Neural cell (in vitro differentiated cells): ENCODE results near the gene SSBP4. TPM values are rescaled to one million over a fixed set of nuclear protein-coding genes. Genes with fewer than 3 reads are reported as not detected.

ENCODE experiments used
- H2AFZ ChIP-seq: fragments of 200-600, 300-800 bp; sonication (generic), shearing (Covaris generic); 2 replicates; pipeline ENCODE4 v1.6.0; 2014; ENCODE audit warnings: low read depth, mild to moderate bottlenecking, antibody characterized with exemption, low read length, moderate library complexity
- H3F3A ChIP-seq: fragments of 200-600 bp; shearing (Covaris generic); 2 replicates; pipeline ENCODE4 v1.6.1; 2016; ENCODE audit warnings: mild to moderate bottlenecking, moderate library complexity, mixed read lengths, antibody characterized with exemption, low read length; ENCODE audit not compliant: insufficient read depth, poor library complexity, severe bottlenecking
- H3K27ac ChIP-seq: fragments of 200-600, 300-800 bp; sonication (generic), shearing (Covaris generic); 2 replicates; pipeline ENCODE4 v1.5.1; 2014; ENCODE audit warnings: mild to moderate bottlenecking, low read length, moderate library complexity
- H3K27me3 ChIP-seq: fragments of 300-800, 200-600 bp; sonication (generic), shearing (Covaris generic); 2 replicates; pipeline ENCODE4 v1.6.0; 2014; ENCODE audit warnings: mild to moderate bottlenecking, low read depth, low read length, moderate library complexity; ENCODE audit not compliant: insufficient read depth
- H3K36me3 ChIP-seq: fragments of 300-800, 200-600 bp; sonication (generic), shearing (Covaris generic); 2 replicates; pipeline ENCODE4 v1.5.1; 2014; ENCODE audit warnings: mild to moderate bottlenecking, antibody characterized with exemption, low read length, moderate library complexity; ENCODE audit not compliant: insufficient read depth
- H3K4me2 ChIP-seq: fragments of 300-800, 200-600 bp; sonication (generic), shearing (Covaris generic); 2 replicates; pipeline ENCODE4 v1.6.0; 2014; ENCODE audit warnings: mild to moderate bottlenecking, low read length
- H3K4me3 ChIP-seq: fragments of 300-800, 200-600 bp; sonication (generic), shearing (Covaris generic); 2 replicates; pipeline ENCODE4 v1.5.1; 2014; ENCODE audit warnings: mild to moderate bottlenecking, low read length, moderate library complexity
- H3K79me2 ChIP-seq: fragments of 200-600 bp; shearing (Covaris generic); replicated peaks from 2 replicates; pipeline ENCODE4 v1.6.0; 2014; ENCODE audit warnings: mild to moderate bottlenecking, low read length, moderate library complexity; ENCODE audit not compliant: insufficient read depth
- H3K9ac ChIP-seq: fragments of 300-800, 200-600 bp; sonication (generic), shearing (Covaris generic); 2 replicates; pipeline ENCODE4 v1.6.1; 2016; ENCODE audit warnings: mild to moderate bottlenecking, low read length, mixed read lengths
- H3K9me2 ChIP-seq: fragments of 200-600 bp; shearing (Covaris generic); 2 replicates; pipeline ENCODE4 v1.6.1; 2016; ENCODE audit warnings: mild to moderate bottlenecking, low read length, mixed read lengths; ENCODE audit not compliant: insufficient read depth
- H3K9me3 ChIP-seq: fragments of 200-600, 300-800 bp; sonication (generic), shearing (Covaris generic); 2 replicates; pipeline ENCODE4 v1.6.1; 2016; ENCODE audit warnings: mild to moderate bottlenecking, mixed run types, low read length, moderate library complexity, mixed read lengths
- H4K20me1 ChIP-seq: fragments of 200-600 bp; shearing (Covaris generic); 2 replicates; pipeline ENCODE4 v1.6.1; 2016; ENCODE audit warnings: mild to moderate bottlenecking, mixed run types; ENCODE audit not compliant: insufficient read depth
- EP300 ChIP-seq: fragments of 450-650 bp; conservative IDR thresholded peaks from 2 replicates; pipeline ENCODE4 v1.6.1; 2014; ENCODE audit warnings: antibody characterized with exemption, mild to moderate bottlenecking, moderate library complexity; ENCODE audit not compliant: poor library complexity, severe bottlenecking
- EZH2 ChIP-seq: fragments of 200-600, 300-800 bp; shearing (Covaris generic), sonication (generic); IDR thresholded peaks from 2 replicates; pipeline ENCODE4 v1.6.1; 2014; ENCODE audit warnings: antibody characterized with exemption, low read length, borderline replicate concordance, mild to moderate bottlenecking; ENCODE audit not compliant: insufficient read depth, poor library complexity, severe bottlenecking
- MXI1 ChIP-seq: fragments of 450-650 bp; conservative IDR thresholded peaks from 2 replicates; pipeline ENCODE4 v1.6.1; 2014; ENCODE audit warnings: antibody characterized with exemption, mild to moderate bottlenecking; ENCODE audit not compliant: poor library complexity, severe bottlenecking
- POLR2AphosphoS5 ChIP-seq: IDR thresholded peaks from 2 replicates; pipeline ENCODE4 v1.6.1; 2012
- RAD21 ChIP-seq: fragments of 450-650 bp; conservative IDR thresholded peaks from 2 replicates; pipeline ENCODE4 v1.6.1; 2014; ENCODE audit warnings: antibody characterized with exemption, mild to moderate bottlenecking, moderate library complexity
- REST ChIP-seq: IDR thresholded peaks from 2 replicates; pipeline ENCODE4 v1.6.1; 2012; ENCODE audit warnings: borderline replicate concordance
- SMC3 ChIP-seq: fragments of 450-650 bp; conservative IDR thresholded peaks from 2 replicates; pipeline ENCODE4 v1.6.1; 2014; ENCODE audit warnings: antibody characterized with exemption, mild to moderate bottlenecking, moderate library complexity; ENCODE audit not compliant: poor library complexity
- TAF1 ChIP-seq: IDR thresholded peaks from 2 replicates; pipeline ENCODE4 v1.6.1; 2012; ENCODE audit warnings: low read depth
- polyA plus RNA-seq: library from polyadenylated mRNA; depleted of rRNA; stranded (reverse); fragments of >200 nt; gene quantifications from 2 replicates; pipeline ENCODE4 v1.2.3, GENCODE V29; 2014
- TF ChIP-seq, protein P1 (sequence below): fragments of 450-650 bp; IDR thresholded peaks from 2 replicates; pipeline ENCODE4 v1.5.1; 2014; ENCODE audit warnings: antibody characterized with exemption, mild to moderate bottlenecking, moderate library complexity; ENCODE audit not compliant: poor library complexity, severe bottlenecking

SSBP4 gene
- polyA plus RNA-seq, 1 donor from 2014 or later, result 166 TPM

DNA sequence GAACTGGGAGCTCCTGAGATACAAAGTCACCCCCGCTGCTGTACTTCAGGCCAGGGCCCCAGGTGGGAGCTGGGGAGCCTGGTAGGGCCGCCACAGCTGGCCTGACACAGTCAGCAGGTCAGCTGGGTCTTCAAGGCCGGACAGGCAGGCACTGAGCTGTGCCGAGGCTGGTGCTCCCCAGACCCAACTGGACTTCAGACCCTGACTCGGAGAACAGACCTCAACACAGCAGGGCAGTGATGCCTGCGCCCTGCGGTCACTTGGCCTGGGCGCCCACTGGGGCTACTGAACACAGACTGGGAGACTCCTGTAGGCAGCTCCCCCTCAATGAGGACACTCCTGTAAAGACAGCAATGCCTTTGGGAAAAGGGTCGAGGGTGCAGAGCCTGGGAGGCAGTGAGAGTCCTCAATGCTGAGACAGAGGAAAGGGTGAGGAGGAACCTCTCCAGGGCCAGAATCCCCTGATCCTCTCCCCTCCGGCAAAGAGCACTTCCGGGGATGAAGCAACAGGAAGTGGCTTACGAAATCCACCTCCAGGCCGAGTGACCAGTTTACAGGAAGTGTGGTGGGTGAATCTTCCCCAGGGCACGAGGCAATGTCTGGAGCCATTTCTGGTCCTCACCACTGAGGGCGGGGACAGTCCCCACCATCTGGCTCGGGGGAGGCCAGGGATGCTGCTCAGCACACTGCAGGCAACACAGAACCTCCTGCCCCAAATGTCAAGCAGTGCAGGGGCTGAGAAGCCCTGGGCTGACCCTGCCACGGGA is 59.5 kb downstream of the SSBP4 start:
- Histone ChIP-seq H3K27me3 (no peaks in the 10 kb centered on the region), H3K4me3 (no peak overlapping the region), H3K36me3 (no peaks in the 10 kb centered on the region), H3F3A (no peaks in the 10 kb centered on the region), H3K9me3 (no peaks in the 10 kb centered on the region), H2AFZ (no peak overlapping the region), H3K79me2 (no peaks in the 10 kb centered on the region), H3K9ac (no peak overlapping the region), H4K20me1 (no peaks in the 10 kb centered on the region), H3K4me2 (no peak overlapping the region), H3K9me2 (no peaks in the 10 kb centered on the region), H3K27ac (no peak overlapping the region)
- TF ChIP-seq EP300 (no peak), SMC3 (no peak), MXI1 (no peak), RAD21 (no peak), TAF1 (no peak), EZH2 (no peak), POLR2AphosphoS5 (no peak), REST (no peak)
- TF ChIP-seq, protein P1, sequence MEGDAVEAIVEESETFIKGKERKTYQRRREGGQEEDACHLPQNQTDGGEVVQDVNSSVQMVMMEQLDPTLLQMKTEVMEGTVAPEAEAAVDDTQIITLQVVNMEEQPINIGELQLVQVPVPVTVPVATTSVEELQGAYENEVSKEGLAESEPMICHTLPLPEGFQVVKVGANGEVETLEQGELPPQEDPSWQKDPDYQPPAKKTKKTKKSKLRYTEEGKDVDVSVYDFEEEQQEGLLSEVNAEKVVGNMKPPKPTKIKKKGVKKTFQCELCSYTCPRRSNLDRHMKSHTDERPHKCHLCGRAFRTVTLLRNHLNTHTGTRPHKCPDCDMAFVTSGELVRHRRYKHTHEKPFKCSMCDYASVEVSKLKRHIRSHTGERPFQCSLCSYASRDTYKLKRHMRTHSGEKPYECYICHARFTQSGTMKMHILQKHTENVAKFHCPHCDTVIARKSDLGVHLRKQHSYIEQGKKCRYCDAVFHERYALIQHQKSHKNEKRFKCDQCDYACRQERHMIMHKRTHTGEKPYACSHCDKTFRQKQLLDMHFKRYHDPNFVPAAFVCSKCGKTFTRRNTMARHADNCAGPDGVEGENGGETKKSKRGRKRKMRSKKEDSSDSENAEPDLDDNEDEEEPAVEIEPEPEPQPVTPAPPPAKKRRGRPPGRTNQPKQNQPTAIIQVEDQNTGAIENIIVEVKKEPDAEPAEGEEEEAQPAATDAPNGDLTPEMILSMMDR, result no peak

DNA sequence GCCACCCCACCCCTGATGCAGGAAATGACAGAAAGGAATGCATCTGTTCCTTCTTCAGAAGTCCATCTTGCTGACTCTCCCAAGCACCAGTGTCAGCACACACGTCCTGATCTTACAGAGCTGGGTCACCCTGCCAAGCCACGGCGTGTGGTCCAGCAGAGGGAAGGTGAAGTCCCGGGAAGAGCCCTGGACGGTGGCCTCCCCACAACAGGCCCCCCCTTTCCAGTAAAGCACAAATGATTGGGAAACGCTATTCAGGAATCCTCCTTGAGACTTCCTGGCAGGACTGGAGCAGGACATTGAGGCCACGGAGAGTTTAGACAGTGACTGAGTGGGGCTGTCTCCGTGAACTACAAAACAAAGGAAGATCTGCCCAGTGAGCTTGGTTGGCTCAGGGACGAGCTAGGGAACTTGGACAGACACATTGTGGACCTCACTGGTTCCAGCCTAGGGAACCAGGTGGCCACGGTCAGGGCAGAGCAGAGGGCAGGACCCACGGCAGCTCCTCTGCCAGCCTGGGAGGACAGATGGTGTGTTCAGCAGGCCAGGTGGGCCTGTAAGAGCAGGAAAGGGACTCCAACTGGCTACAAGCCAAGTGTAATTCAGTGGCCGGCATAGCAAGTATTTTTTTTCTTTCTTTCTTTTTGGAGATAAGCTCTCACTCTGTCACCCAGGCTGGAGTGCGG is 61.0 kb downstream of the SSBP4 start:
- Histone ChIP-seq H3K9me3 (no peaks in the 10 kb centered on the region), H3K4me2 (no peak overlapping the region), H3K27ac (no peak overlapping the region), H3K4me3 (no peak overlapping the region), H3K36me3 (no peaks in the 10 kb centered on the region), H3K27me3 (no peaks in the 10 kb centered on the region), H2AFZ (no peak overlapping the region), H3K9ac (no peak overlapping the region), H4K20me1 (no peaks in the 10 kb centered on the region), H3F3A (no peaks in the 10 kb centered on the region), H3K79me2 (no peaks in the 10 kb centered on the region), H3K9me2 (no peaks in the 10 kb centered on the region)
- no peak for TF ChIP-seq RAD21
